Measurements from ENCODE around the gene MCF2L.

Gene MCF2L

GRCh38 chr13:113120300-113121182 lies 151.5 kb downstream of the MCF2L start:
- ATAC-seq: no peak

GRCh38 chr13:113121183-113121927 lies 152.3 kb downstream of the MCF2L start:
- ATAC-seq: no peak

More at GRCh38 chr13:113120300-113121182, 151.5 kb downstream of the MCF2L start:
- TF ChIP-seq GLIS3 (CRISPR knock-in tag; IDR thresholded peaks at IDR 0.05) (no peak), ZNF70 (CRISPR knock-in tag; IDR thresholded peaks at IDR 0.05) (no peak), RARB (CRISPR knock-in tag; IDR thresholded peaks at IDR 0.05) (no peak), SNAI2 (CRISPR knock-in tag; IDR thresholded peaks at IDR 0.05) (no peak), PPARA (CRISPR knock-in tag; IDR thresholded peaks at IDR 0.05; ENCODE audit: borderline replicate concordance) (no peak)

GRCh38 chr13:113121928-113122471 lies 153.0 kb downstream of the MCF2L start:
- TF ChIP-seq ZFP30 (CRISPR knock-in tag; IDR thresholded peaks at IDR 0.05): no peak
- TF ChIP-seq CSDC2 (CRISPR knock-in tag; IDR thresholded peaks at IDR 0.05): no peak
- TF ChIP-seq ZNF565 (CRISPR knock-in tag; conservative IDR thresholded peaks at IDR 0.05; ENCODE audit: low read depth): no peak
- no peak for TF ChIP-seq RARB (CRISPR knock-in tag; IDR thresholded peaks at IDR 0.05)
- TF ChIP-seq TSHZ2 (CRISPR knock-in tag; IDR thresholded peaks at IDR 0.05): no peak
- no peak for TF ChIP-seq CREB5 (CRISPR knock-in tag; IDR thresholded peaks at IDR 0.05; ENCODE audit: low read depth)
- TF ChIP-seq ESRRG (CRISPR knock-in tag; IDR thresholded peaks at IDR 0.05): no peak
- no peak; the same call in 2 of the 3 replicates for ATAC-seq

More at GRCh38 chr13:113121183-113121927, 152.3 kb downstream of the MCF2L start:
- TF ChIP-seq ZNF8 (CRISPR knock-in tag; IDR thresholded peaks at IDR 0.05) (no peak), ZNF565 (CRISPR knock-in tag; conservative IDR thresholded peaks at IDR 0.05; ENCODE audit: low read depth) (no peak), CSDC2 (CRISPR knock-in tag; IDR thresholded peaks at IDR 0.05) (no peak), CREB5 (CRISPR knock-in tag; IDR thresholded peaks at IDR 0.05; ENCODE audit: low read depth) (no peak), ZC3H10 (CRISPR knock-in tag; IDR thresholded peaks at IDR 0.05) (no peak), ZFP3 (CRISPR knock-in tag; IDR thresholded peaks at IDR 0.05) (no peak), ZFP30 (CRISPR knock-in tag; IDR thresholded peaks at IDR 0.05) (no peak), TSHZ2 (CRISPR knock-in tag; IDR thresholded peaks at IDR 0.05) (no peak), OSR1 (CRISPR knock-in tag; IDR thresholded peaks at IDR 0.05) (no peak), TOX (CRISPR knock-in tag; IDR thresholded peaks at IDR 0.05; ENCODE audit: borderline replicate concordance) (no peak)
